Measurements from ENCODE around the gene CARMIL1. TPM values are rescaled to one million over a fixed set of nuclear protein-coding genes. Genes with fewer than 3 reads are reported as not detected.

The CARMIL1 gene
- total and polyA plus RNA-seq, 3 experiments from 2014 or later: 1.8 to 2.9 TPM; not detected in 1

DNA sequence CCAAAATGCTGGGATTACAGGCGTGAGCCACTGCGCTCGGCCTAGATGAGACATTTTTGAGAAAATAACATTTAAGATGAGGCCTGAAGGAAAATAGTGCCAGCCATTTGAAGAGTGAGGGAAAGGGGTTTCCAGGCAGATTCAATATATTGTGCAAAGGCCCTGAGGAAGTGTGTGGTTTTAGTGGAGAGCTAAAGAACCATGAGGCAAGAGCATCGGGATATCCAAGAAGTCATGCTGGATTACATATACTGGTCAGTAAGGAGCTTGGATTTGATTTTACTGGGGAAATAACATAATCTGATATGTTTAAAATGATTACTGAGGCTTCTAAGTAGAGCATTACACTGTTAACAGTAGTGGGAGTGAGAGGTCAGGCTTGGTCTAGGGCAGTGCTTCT lies 47.0 kb downstream of the CARMIL1 start:
- CTCF ChIA-PET: interaction anchor here (2.0 kb wide), 1 partner anchor 15 kb away, joined by 5 read pairs; no protein-coding TSS in a partner anchor
- Histone ChIP-seq H3K4me3 (ENCODE audit: low read length) (no peak overlapping the region), H3K27me3 (ENCODE audit: insufficient read depth, low read length, poor library complexity, severe bottlenecking) (no peaks in the 10 kb centered on the region), H3K4me1 (ENCODE audit: insufficient read depth, low read length) (peaks cover 4% of the 10 kb centered on the region), H3K36me3 (ENCODE audit: insufficient read depth, low read length) (no peaks in the 10 kb centered on the region), H3K27ac (ENCODE audit: low read depth, low read length) (no peak overlapping the region), H3K9me3 (ENCODE audit: low read length) (no peaks in the 10 kb centered on the region)
- Mint-ChIP-seq H3K27ac (no peak overlapping the region), H3K36me3 (no peaks in the 10 kb centered on the region), H3K27me3 (peaks cover 0 to 14% of the 10 kb centered on the region in 2 donors), H3K4me3 (no peak overlapping the region), H3K9me3 (no peaks in the 10 kb centered on the region), H3K4me1 (peaks cover 0 to 5% (median 0%) of the 10 kb centered on the region in 3 donors)
- POLR2A ChIA-PET: no interaction called here
- no peak for DNase-seq

DNA sequence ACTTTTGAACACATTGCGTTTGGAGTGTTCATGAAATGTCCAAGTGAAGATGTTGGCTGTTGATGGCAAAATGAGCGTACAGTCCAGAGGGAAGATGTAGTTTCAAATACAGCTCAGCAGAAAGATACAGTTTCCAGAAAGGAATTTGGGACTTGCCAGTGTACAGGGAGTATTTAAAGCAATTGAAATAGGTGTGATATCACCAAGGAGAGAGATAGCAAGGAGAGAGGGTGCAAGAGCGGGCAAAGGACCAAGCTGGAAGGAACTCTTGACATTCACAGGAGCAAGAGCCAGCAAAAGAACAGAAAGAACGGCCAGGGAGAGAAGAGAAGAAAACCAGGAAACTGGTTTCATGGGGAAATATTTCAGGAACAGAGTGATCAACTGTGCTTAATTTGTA lies 47.8 kb downstream of the CARMIL1 start:
- no peak for DNase-seq
- ChIA-PET CTCF (no interaction called here), POLR2A (no interaction called here)
- Mint-ChIP-seq H3K4me1 (peaks cover 0 to 10% (median 0%) of the 10 kb centered on the region in 3 donors), H3K36me3 (no peaks in the 10 kb centered on the region), H3K27me3 (peaks cover 0 to 14% of the 10 kb centered on the region in 2 donors), H3K27ac (no peak overlapping the region), H3K9me3 (no peaks in the 10 kb centered on the region), H3K4me3 (no peak overlapping the region)
- Histone ChIP-seq H3K36me3 (ENCODE audit: insufficient read depth, low read length) (no peaks in the 10 kb centered on the region), H3K27ac (ENCODE audit: low read depth, low read length) (no peak overlapping the region), H3K9me3 (ENCODE audit: low read length) (no peaks in the 10 kb centered on the region), H3K27me3 (ENCODE audit: insufficient read depth, low read length, poor library complexity, severe bottlenecking) (no peaks in the 10 kb centered on the region), H3K4me1 (ENCODE audit: insufficient read depth, low read length) (peaks cover 6% of the 10 kb centered on the region), H3K4me3 (ENCODE audit: low read length) (no peak overlapping the region)

DNA sequence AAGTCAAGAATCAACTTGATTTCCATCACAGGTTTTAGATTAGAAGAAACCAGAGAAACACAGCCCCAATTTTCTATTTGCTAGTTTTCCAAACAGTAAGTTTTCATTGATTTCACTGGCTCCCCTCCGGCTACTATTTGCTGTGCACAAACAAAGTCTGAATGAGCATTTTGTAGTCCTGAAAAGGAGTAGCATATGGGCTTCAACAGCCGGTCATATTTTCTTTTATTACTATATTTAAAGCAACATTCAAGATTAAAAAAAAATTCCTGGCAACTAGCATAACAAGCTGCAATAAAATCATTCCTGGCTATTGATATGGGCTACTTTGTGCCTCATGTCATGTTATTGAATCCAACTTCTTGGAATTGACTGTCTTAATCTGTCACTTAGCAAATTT lies 48.3 kb downstream of the CARMIL1 start:
- H3K9me3 ChIP-seq (ENCODE audit: low read length): no peaks in the 10 kb centered on the region
- H3K27ac Mint-ChIP-seq: no peak overlapping the region
- no peak overlapping the region for H3K4me3 Mint-ChIP-seq
- peaks cover 6% of the 10 kb centered on the region for H3K4me1 ChIP-seq (ENCODE audit: insufficient read depth, low read length)
- no peak overlapping the region for H3K27ac ChIP-seq (ENCODE audit: low read depth, low read length)
- no peaks in the 10 kb centered on the region for H3K9me3 Mint-ChIP-seq
- H3K36me3 ChIP-seq (ENCODE audit: insufficient read depth, low read length): no peaks in the 10 kb centered on the region
- no peak for DNase-seq
- peaks cover 0 to 14% of the 10 kb centered on the region in 2 donors for H3K27me3 Mint-ChIP-seq
- peaks cover 0 to 10% (median 0%) of the 10 kb centered on the region in 3 donors for H3K4me1 Mint-ChIP-seq
- no peak overlapping the region for H3K4me3 ChIP-seq (ENCODE audit: low read length)
- ChIA-PET POLR2A (interaction anchor here (0.6 kb wide), 1 partner anchor 40 kb away, joined by 4 read pairs; no protein-coding TSS in a partner anchor), CTCF (no interaction called here)
- no peaks in the 10 kb centered on the region for H3K36me3 Mint-ChIP-seq
- no peaks in the 10 kb centered on the region for H3K27me3 ChIP-seq (ENCODE audit: insufficient read depth, low read length, poor library complexity, severe bottlenecking)

DNA sequence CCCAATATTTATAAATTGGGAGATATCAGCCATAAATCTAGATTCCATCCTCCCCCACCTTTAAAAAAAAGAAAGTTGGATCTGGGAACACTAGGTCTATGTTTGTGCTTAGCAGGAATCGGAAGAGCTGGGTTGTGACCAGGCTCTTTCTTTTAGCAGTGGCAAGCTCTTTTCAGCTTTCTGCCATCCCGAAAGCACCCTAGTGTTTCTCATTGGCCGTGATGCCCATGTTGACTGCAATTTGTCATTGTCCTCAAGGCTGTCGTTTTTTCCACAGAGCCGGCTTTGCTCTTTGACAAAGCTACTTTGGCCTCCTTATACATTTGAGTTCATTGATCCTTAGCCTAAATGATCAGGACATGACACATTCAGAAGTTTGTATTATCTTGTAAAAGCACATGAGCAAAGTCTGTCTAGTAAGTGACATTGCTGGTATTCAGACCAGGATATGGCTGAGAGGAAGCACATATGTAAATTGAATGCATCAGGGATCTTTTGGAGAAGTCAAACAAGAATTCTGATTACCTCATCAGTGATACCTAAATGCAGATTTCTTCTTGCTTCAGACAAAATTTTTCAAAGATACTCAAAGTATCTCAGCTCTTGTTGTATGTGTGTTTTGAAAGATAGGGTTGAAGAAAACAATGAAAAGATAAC lies 50.1 kb downstream of the CARMIL1 start:
- Histone ChIP-seq H3K4me3 (ENCODE audit: low read length) (no peak overlapping the region), H3K4me1 (ENCODE audit: insufficient read depth, low read length) (peaks cover 6% of the 10 kb centered on the region), H3K27ac (ENCODE audit: low read depth, low read length) (no peak overlapping the region), H3K9me3 (ENCODE audit: low read length) (no peaks in the 10 kb centered on the region), H3K36me3 (ENCODE audit: insufficient read depth, low read length) (no peaks in the 10 kb centered on the region), H3K27me3 (ENCODE audit: insufficient read depth, low read length, poor library complexity, severe bottlenecking) (no peaks in the 10 kb centered on the region)
- Mint-ChIP-seq H3K36me3 (no peaks in the 10 kb centered on the region), H3K27me3 (peaks cover 0 to 8% of the 10 kb centered on the region in 2 donors), H3K27ac (no peak overlapping the region), H3K4me3 (no peak overlapping the region), H3K4me1 (peaks cover 0 to 10% (median 0%) of the 10 kb centered on the region in 3 donors), H3K9me3 (no peaks in the 10 kb centered on the region)
- no peak for DNase-seq
- CTCF ChIA-PET: interaction anchor here (1.1 kb wide), 1 partner anchor 51 kb away, joined by 4 read pairs; the partner anchor contains the start of gene CARMIL1
- POLR2A ChIA-PET: no interaction called here

DNA sequence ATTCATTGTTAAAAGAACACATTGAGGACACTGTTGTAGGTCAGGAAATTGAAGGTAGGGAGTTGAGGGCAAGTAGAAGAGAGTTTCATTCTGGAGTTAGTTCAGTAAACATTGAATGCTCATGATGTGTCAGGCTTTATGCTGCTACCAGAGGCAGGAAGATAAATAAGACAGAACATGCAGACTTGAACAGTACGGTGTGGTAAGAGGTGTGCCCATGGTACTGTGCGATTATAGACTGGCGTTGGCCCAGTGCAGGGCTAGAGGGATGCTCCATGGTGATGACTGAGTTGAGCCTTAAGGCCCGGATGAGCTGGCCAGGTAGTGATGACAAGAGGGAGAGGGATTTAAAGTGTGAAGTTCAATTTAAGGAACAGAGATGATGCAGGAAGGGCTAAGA lies 50.8 kb downstream of the CARMIL1 start:
- no peaks in the 10 kb centered on the region for H3K9me3 ChIP-seq (ENCODE audit: low read length)
- Mint-ChIP-seq H3K27ac (no peak overlapping the region), H3K27me3 (peaks cover 0 to 5% of the 10 kb centered on the region in 2 donors), H3K36me3 (no peaks in the 10 kb centered on the region), H3K9me3 (no peaks in the 10 kb centered on the region), H3K4me1 (peaks cover 0 to 10% (median 0%) of the 10 kb centered on the region in 3 donors), H3K4me3 (no peak overlapping the region)
- no peak overlapping the region for H3K4me3 ChIP-seq (ENCODE audit: low read length)
- POLR2A ChIA-PET: no interaction called here
- peaks cover 6% of the 10 kb centered on the region for H3K4me1 ChIP-seq (ENCODE audit: insufficient read depth, low read length)
- DNase-seq: no peak
- CTCF ChIA-PET: interaction anchor here (1.1 kb wide), 1 partner anchor 51 kb away, joined by 4 read pairs; the partner anchor contains the start of gene CARMIL1
- no peaks in the 10 kb centered on the region for H3K36me3 ChIP-seq (ENCODE audit: insufficient read depth, low read length)
- H3K27me3 ChIP-seq (ENCODE audit: insufficient read depth, low read length, poor library complexity, severe bottlenecking): no peaks in the 10 kb centered on the region
- no peak overlapping the region for H3K27ac ChIP-seq (ENCODE audit: low read depth, low read length)

DNA sequence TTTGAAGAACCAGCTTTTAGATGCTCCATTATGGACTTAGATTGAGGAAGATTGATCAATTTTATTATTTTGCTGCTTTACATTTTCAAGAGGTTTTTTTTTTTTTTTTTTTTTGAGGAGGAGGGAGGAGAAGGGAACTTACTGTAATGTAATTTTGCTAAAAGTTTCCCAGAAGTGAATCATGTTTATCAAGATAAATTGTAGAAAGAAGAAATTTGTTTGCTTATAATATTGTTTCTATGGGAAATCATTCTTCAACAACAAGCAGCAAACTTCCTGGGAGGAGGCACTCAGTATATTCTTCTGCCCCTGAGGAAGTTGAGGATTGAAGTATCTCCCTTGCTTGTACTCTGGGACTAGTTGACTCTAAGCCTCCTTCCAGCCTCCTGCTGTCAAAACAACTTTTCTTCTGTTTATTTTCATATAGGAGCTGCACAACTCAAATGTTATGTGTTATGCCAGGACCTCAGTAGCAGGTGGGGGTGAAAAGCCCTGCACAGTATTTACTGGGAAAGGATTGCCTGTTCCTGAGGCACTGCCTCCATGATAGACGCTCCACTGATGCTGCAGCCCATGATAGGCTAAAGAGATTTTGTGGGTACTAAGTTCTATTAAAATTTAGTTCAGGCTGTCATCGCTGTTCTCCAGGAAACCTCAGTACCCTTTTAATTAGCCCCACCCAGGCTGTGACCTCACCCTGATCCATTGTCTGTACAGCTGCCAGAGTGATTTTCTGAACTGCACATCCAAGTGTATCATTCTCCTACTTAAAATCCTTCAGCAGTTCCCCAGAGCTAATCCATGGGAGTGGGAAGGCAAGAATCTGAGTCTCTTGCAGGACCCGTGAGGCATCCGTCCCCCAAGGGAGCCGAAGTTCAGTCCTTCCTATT lies 51.9 kb downstream of the CARMIL1 start:
- H3K4me1 Mint-ChIP-seq: peaks cover 0 to 10% (median 0%) of the 10 kb centered on the region in 3 donors
- H3K27me3 ChIP-seq (ENCODE audit: insufficient read depth, low read length, poor library complexity, severe bottlenecking): no peaks in the 10 kb centered on the region
- DNase-seq: no peak
- no peak overlapping the region for H3K27ac Mint-ChIP-seq
- CTCF ChIA-PET: no interaction called here
- no peak overlapping the region for H3K27ac ChIP-seq (ENCODE audit: low read depth, low read length)
- no peaks in the 10 kb centered on the region for H3K36me3 ChIP-seq (ENCODE audit: insufficient read depth, low read length)
- H3K4me3 Mint-ChIP-seq: no peak overlapping the region
- peaks cover 6% of the 10 kb centered on the region for H3K4me1 ChIP-seq (ENCODE audit: insufficient read depth, low read length)
- no peaks in the 10 kb centered on the region for H3K36me3 Mint-ChIP-seq
- no peaks in the 10 kb centered on the region for H3K9me3 ChIP-seq (ENCODE audit: low read length)
- peaks cover 0 to 5% of the 10 kb centered on the region in 2 donors for H3K27me3 Mint-ChIP-seq
- no peaks in the 10 kb centered on the region for H3K9me3 Mint-ChIP-seq
- POLR2A ChIA-PET: no interaction called here
- no peak overlapping the region for H3K4me3 ChIP-seq (ENCODE audit: low read length)

DNA sequence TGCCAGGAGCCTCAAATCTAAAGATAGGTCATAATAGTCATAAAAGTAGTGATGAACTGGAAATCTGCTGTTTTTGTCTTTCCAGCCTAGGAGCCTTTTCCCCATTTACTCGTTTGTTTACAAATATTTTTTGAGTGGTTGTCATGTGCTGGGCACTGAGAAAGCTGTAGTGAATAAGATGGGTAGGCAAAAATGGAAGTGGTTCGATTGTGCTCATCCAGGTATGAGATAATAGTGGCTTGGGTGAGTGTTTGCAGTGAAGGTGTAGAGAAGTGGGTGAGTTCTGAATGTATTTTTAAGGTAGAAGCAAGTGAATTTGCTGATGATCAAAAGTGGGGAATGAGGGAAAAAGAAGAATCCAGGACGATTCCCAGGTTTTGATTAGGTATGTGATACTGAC lies 53.0 kb downstream of the CARMIL1 start:
- Histone ChIP-seq H3K4me1 (ENCODE audit: insufficient read depth, low read length) (peaks cover 6% of the 10 kb centered on the region), H3K9me3 (ENCODE audit: low read length) (no peaks in the 10 kb centered on the region), H3K4me3 (ENCODE audit: low read length) (no peak overlapping the region), H3K36me3 (ENCODE audit: insufficient read depth, low read length) (no peaks in the 10 kb centered on the region), H3K27ac (ENCODE audit: low read depth, low read length) (no peak overlapping the region), H3K27me3 (ENCODE audit: insufficient read depth, low read length, poor library complexity, severe bottlenecking) (no peaks in the 10 kb centered on the region)
- no peak for DNase-seq
- POLR2A ChIA-PET: no interaction called here
- H3K4me3 Mint-ChIP-seq: no peak overlapping the region
- H3K9me3 Mint-ChIP-seq: no peaks in the 10 kb centered on the region
- H3K4me1 Mint-ChIP-seq: peaks cover 0 to 10% (median 0%) of the 10 kb centered on the region in 3 donors
- CTCF ChIA-PET: interaction anchor here (0.7 kb wide), 1 partner anchor 53 kb away, joined by 3 read pairs; the partner anchor contains the start of gene CARMIL1
- H3K27ac Mint-ChIP-seq: no peak overlapping the region
- no peaks in the 10 kb centered on the region for H3K36me3 Mint-ChIP-seq
- peaks cover 0 to 5% of the 10 kb centered on the region in 2 donors for H3K27me3 Mint-ChIP-seq

DNA sequence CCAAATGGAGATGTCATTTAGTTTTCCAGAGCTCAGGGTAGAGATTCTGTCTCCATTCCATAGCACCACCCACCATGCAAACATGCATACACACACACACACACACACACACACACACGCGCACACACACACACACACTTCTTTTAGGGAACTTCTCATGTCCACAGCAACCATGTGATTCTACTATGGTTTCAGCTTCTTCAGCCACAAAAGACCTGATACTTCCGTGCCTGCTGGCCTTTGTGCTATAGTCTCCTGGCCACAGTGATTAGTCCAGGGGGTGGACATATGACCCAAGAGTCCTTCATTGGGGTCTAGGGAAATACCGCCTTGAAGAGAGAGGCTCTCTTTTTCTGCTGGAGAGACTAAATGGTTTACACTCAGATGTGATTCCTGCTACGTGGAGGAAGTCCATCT lies 53.5 kb downstream of the CARMIL1 start:
- no peak overlapping the region for H3K4me3 ChIP-seq (ENCODE audit: low read length)
- peaks cover 0 to 9% of the 10 kb centered on the region in 2 donors for H3K27me3 Mint-ChIP-seq
- no peaks in the 10 kb centered on the region for H3K9me3 ChIP-seq (ENCODE audit: low read length)
- H3K36me3 ChIP-seq (ENCODE audit: insufficient read depth, low read length): no peaks in the 10 kb centered on the region
- no peak overlapping the region for H3K27ac ChIP-seq (ENCODE audit: low read depth, low read length)
- no peak overlapping the region for H3K4me3 Mint-ChIP-seq
- DNase-seq: no peak
- H3K27ac Mint-ChIP-seq: no peak overlapping the region
- H3K36me3 Mint-ChIP-seq: no peaks in the 10 kb centered on the region
- no peaks in the 10 kb centered on the region for H3K9me3 Mint-ChIP-seq
- H3K27me3 ChIP-seq (ENCODE audit: insufficient read depth, low read length, poor library complexity, severe bottlenecking): no peaks in the 10 kb centered on the region
- POLR2A ChIA-PET: no interaction called here
- H3K4me1 ChIP-seq (ENCODE audit: insufficient read depth, low read length): peaks cover 6% of the 10 kb centered on the region
- CTCF ChIA-PET: interaction anchor here (0.7 kb wide), 1 partner anchor 53 kb away, joined by 3 read pairs; the partner anchor contains the start of gene CARMIL1
- H3K4me1 Mint-ChIP-seq: peaks cover 0 to 10% (median 0%) of the 10 kb centered on the region in 3 donors
